Measurements from ENCODE around the gene EXOC3L1. TPM values are rescaled to one million over a fixed set of nuclear protein-coding genes. Genes with fewer than 3 reads are reported as not detected.

EXOC3L1 gene
- total RNA-seq, 2 donors from 2014 or later: 0.37 to 1.5 TPM

GRCh38 chr16:67227567-67227921 is 37.6 kb upstream of the EXOC3L1 start:
- H3K4me3 Mint-ChIP-seq: peak overlapping the region; percentile 98
- no peaks in the 10 kb centered on the region for H3K9me3 Mint-ChIP-seq
- no peaks in the 10 kb centered on the region for H3K27me3 Mint-ChIP-seq
- peak overlapping the region; percentile 99 for H3K27ac Mint-ChIP-seq
- ATAC-seq (replicated peaks): no peak
- H3K4me1 Mint-ChIP-seq: peaks cover 42% of the 10 kb centered on the region
- H3K36me3 Mint-ChIP-seq (ENCODE audit: low read depth): peaks cover 55% of the 10 kb centered on the region

DNA sequence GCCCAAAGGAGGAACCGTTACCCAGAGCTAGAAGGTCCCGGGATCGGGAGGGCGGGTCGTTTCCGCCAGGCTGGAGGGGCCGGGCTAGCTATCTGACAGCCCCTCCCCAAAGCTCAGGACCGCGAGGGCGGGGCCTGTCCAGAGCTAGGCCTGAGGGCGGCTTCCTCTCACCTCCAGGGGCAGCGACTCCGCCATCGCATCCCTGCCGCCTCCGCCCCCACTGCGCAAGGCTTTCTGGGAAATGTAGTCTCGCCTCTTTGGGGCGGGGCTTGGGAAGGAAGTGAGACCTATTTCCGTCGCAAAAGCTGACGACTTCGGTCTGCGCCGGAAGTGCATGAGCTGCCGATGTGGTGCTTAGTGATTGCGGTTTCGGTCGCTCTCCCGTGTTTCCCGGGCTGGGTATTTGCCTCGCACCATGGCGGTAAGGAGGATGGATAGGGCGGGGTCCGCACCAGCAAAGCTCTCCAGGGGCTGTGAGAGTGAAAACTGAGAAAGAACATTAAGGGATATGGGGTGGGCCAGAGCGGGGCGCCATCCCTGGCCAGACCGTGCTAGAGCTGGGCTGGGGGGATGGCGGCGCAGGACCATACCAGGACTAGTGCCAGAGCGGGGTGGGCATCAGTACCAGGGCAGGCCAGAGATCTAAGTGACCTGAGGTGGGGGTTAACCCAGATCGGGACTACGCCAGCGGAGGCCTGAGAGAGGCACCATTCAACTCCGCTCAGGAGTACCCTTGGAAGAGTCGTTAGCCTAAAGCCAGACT is 37.0 kb upstream of the EXOC3L1 start, which contains the start of gene TMEM208:
TSS of gene TMEM208 (plus strand) at position 327 of the 763 bp plus-strand sequence. CDS start at position 416, 89 bp downstream.
- Mint-ChIP-seq H3K9me3 (no peaks in the 10 kb centered on the region), H3K4me3 (peak within 1 kb of the TSS; percentile 98), H3K36me3 (ENCODE audit: low read depth) (peaks cover 49% of the 10 kb centered on the region), H3K4me1 (peaks cover 42% of the 10 kb centered on the region), H3K27ac (peak within 1 kb of the TSS; percentile 99), H3K27me3 (no peaks in the 10 kb centered on the region)
- peak; percentile 97 for ATAC-seq (replicated peaks)

DNA sequence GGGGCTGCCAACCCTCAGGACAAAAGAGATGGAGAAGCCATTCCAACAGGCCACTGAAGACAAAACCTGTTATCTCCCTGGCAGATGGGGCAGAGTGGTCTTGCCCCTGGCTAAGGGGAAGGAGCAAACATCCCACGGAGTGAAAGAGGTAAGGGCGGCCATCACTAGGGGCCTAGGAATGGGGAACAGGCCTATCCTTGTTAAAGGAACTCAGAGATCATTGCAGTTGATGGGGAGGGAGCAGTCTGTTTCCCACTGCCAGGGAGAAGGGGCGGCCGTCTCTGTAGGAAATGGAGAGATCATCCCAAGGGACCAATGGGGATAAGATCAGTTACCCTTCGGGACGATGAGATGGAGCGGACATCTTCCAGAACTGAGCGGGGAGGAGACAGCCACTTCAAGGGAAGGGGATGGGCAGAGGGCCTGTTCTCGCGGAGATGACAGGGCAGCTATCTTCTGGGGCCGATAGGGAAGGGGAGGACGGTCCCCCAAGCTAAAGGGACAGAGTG is 36.4 kb upstream of the EXOC3L1 start:
- Mint-ChIP-seq H3K27me3 (no peaks in the 10 kb centered on the region), H3K4me1 (peaks cover 42% of the 10 kb centered on the region), H3K36me3 (ENCODE audit: low read depth) (peaks cover 46% of the 10 kb centered on the region), H3K4me3 (peak overlapping the region; percentile 98), H3K9me3 (no peaks in the 10 kb centered on the region), H3K27ac (peak overlapping the region; percentile 99)
- peak; percentile 0 for ATAC-seq (replicated peaks)

GRCh38 chr16:67223992-67224391 is 34.1 kb upstream of the EXOC3L1 start:
- no peaks in the 10 kb centered on the region for H3K9me3 Mint-ChIP-seq
- no peak for ATAC-seq (replicated peaks)
- H3K36me3 Mint-ChIP-seq (ENCODE audit: low read depth): peaks cover 30% of the 10 kb centered on the region
- peak overlapping the region; percentile 99 for H3K27ac Mint-ChIP-seq
- peaks cover 54% of the 10 kb centered on the region for H3K4me1 Mint-ChIP-seq
- H3K4me3 Mint-ChIP-seq: no peak overlapping the region
- H3K27me3 Mint-ChIP-seq: no peaks in the 10 kb centered on the region

- peak overlapping the region; percentile 26 for H3K27ac Mint-ChIP-seq
- H3K4me3 Mint-ChIP-seq: no peak overlapping the region
- H3K9me3 Mint-ChIP-seq: no peaks in the 10 kb centered on the region
- ATAC-seq (replicated peaks): no peak
- peaks cover 20% of the 10 kb centered on the region for H3K4me1 Mint-ChIP-seq
- no peaks in the 10 kb centered on the region for H3K27me3 Mint-ChIP-seq
- peaks cover 7% of the 10 kb centered on the region for H3K36me3 Mint-ChIP-seq (ENCODE audit: low read depth)
These were observed 26.9 kb upstream of the EXOC3L1 start for GRCh38 chr16:67216612-67217490.

DNA sequence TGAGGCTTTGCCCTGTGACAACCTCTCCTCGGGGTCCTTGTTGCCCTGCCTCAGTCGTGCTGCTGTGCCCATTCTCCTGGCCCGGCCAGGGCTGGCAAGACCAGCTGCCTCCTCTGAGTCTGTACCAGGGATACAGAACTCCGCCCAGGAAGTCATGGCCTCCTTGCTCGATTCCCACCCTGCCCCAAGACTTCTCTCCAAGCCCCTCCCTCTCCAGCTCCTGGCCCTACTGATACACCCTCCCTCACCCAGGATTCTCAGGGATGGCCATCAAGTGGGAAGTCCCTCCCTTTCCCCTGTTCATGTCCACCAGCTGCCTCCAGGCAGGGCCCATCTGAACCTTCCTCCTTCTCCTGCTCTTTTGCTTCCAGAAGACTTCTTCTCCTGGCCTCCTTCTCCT is 25.8 kb upstream of the EXOC3L1 start:
- no peak for ATAC-seq (replicated peaks)
- Mint-ChIP-seq H3K36me3 (ENCODE audit: low read depth) (peaks cover 3% of the 10 kb centered on the region), H3K4me3 (no peak overlapping the region), H3K4me1 (peaks cover 16% of the 10 kb centered on the region), H3K27ac (no peak overlapping the region), H3K27me3 (no peaks in the 10 kb centered on the region), H3K9me3 (no peaks in the 10 kb centered on the region)

DNA sequence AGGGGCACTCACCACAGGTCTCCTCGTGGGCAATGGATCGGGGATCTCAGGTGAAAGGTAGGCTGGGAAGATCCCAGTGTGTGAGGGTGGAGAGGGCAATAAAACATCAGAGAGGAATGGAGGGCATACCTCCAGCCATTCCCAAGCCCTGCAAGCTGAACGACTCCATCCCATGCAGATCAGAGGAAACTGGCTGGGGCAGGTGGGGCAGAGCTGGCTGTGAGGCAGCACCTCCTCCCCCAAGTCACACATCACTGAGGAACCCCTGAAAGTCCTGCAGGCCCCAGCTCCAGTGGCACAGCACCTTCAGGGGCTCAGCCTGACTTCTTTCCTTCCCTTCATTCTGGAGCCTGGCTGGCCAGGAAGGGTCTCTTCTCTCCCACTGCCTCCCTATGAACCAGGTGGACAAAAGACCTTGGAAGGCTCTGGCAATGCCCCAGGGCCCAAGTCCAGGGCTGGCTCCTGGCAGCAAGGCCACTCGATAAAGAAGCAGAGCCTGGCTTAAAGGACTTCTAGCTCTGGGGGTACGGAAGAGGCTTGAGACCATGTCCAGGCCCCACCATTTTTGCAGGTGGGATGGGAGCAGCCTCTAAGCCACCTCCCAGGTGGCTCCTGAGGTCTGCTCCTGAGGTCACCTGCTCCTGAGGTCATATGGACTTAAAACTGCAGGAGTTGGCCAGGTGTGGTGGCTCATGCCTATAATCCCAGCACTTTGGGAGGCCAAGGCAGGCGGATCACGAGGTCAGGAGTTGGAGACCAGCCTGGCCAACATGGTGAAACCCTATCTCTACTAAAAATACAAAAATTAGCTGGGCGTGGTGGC is 23.5 kb upstream of the EXOC3L1 start:
- no peak for ATAC-seq (replicated peaks)
- Mint-ChIP-seq H3K4me1 (peaks cover 8% of the 10 kb centered on the region), H3K9me3 (no peaks in the 10 kb centered on the region), H3K27ac (no peak overlapping the region), H3K36me3 (ENCODE audit: low read depth) (no peaks in the 10 kb centered on the region), H3K4me3 (no peak overlapping the region), H3K27me3 (no peaks in the 10 kb centered on the region)

DNA sequence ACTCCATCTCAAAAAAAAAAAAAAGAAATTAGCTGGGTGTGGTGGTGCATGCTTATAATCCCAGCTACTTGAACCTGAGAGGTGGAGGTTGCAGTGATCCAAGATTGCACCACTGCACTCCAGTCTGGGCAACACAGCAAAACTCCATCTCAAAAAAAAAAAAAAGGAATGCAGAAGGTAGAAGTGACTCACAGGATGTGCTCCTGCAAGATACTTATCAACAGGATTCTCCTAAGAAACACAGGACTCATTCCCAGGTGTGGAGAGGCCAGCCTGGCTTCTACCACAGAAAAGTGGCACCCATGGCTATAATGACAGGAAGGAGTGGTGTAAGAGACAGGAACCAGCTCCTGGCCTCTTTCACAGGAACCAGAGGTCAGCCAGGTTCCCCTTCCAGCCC is 22.8 kb upstream of the EXOC3L1 start:
- no peak for ATAC-seq (replicated peaks)
- H3K4me1 Mint-ChIP-seq: peaks cover 8% of the 10 kb centered on the region
- no peak overlapping the region for H3K4me3 Mint-ChIP-seq
- H3K27me3 Mint-ChIP-seq: no peaks in the 10 kb centered on the region
- H3K36me3 Mint-ChIP-seq (ENCODE audit: low read depth): no peaks in the 10 kb centered on the region
- no peak overlapping the region for H3K27ac Mint-ChIP-seq
- H3K9me3 Mint-ChIP-seq: no peaks in the 10 kb centered on the region

GRCh38 chr16:67211674-67212073 is 21.7 kb upstream of the EXOC3L1 start:
- H3K27ac Mint-ChIP-seq: no peak overlapping the region
- H3K4me1 Mint-ChIP-seq: peaks cover 3% of the 10 kb centered on the region
- no peak for ATAC-seq (replicated peaks)
- no peaks in the 10 kb centered on the region for H3K27me3 Mint-ChIP-seq
- H3K4me3 Mint-ChIP-seq: no peak overlapping the region
- H3K9me3 Mint-ChIP-seq: no peaks in the 10 kb centered on the region
- H3K36me3 Mint-ChIP-seq (ENCODE audit: low read depth): no peaks in the 10 kb centered on the region

DNA sequence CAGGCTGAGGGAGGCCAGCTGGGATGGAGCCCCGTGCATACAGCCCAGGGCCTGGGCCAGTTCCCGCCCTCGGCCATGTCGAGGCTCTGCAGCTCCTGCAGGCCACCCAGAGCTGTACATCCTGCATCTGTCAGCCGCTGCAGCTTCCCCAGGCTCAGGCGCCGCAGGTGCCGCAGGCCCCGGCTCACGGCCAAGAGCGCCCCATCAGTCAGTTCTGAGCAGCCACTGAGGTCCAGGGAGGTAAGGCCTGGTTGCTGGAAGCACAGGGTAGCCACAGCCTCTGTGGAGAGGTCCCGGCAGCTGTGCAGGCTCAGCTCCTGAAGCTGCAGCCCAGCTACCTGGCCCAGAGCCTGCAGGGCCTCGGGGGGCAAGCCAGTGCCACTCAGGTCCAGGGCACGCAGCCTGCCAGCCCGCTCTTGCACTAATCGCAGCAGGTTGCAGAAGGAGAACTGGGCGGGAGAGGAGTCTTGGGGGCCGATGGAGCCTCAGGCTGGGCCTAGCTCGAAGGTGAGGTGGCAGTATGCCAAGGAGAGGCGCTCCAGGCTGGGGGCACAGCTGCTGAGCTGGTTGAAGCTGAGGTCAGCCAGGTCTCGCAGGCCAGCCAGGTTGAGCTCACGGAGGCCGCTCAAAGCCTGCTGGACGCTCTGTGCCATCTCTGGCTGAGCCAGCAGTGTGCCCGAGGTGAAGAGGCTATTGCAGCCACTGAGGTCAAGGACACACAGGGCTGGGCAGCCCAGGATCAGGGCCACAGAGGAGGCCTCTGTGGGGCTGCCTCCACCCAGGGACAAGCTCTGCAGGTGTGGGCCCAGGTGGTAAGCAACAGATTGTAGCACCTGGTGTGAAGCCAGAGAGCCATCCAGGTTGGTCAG is 20.4 kb upstream of the EXOC3L1 start:
- H3K4me1 Mint-ChIP-seq: peaks cover 5% of the 10 kb centered on the region
- H3K9me3 Mint-ChIP-seq: no peaks in the 10 kb centered on the region
- H3K4me3 Mint-ChIP-seq: no peak overlapping the region
- H3K36me3 Mint-ChIP-seq (ENCODE audit: low read depth): no peaks in the 10 kb centered on the region
- no peak overlapping the region for H3K27ac Mint-ChIP-seq
- H3K27me3 Mint-ChIP-seq: no peaks in the 10 kb centered on the region
- ATAC-seq (replicated peaks): no peak

DNA sequence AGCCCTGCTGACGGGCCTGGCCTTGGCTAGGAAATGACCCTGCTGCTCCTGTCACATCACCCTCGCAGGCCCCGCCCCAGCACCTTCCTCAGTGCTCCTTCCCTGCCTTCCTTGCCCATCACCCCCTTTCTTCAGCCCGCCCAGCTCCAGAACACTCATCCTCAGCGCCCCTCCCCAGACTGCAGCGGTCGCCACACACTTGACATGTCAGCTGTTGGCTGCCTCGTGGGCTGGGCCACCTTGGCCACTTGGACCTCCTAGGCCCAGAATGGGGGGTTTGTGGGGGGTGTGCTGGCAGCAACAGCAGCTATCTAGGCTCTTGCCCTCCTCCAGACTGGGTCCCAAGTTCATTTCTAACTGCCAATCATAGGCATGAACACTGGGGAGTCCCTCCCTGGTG is 19.6 kb upstream of the EXOC3L1 start:
- H3K4me3 Mint-ChIP-seq: no peak overlapping the region

GRCh38 chr16:67208154-67208896 is 18.4 kb upstream of the EXOC3L1 start:
- Mint-ChIP-seq H3K36me3 (ENCODE audit: low read depth) (no peaks in the 10 kb centered on the region), H3K27ac (no peak overlapping the region), H3K4me1 (peaks cover 5% of the 10 kb centered on the region), H3K9me3 (no peaks in the 10 kb centered on the region), H3K4me3 (no peak overlapping the region), H3K27me3 (no peaks in the 10 kb centered on the region)
- no peak for ATAC-seq (replicated peaks)

More for the DNA sequence above, 19.6 kb upstream of the EXOC3L1 start:
- no peak for ATAC-seq (replicated peaks)
- H3K9me3 Mint-ChIP-seq: no peaks in the 10 kb centered on the region
- H3K4me1 Mint-ChIP-seq: peaks cover 5% of the 10 kb centered on the region
- H3K27ac Mint-ChIP-seq: peak overlapping the region; percentile 36
- no peaks in the 10 kb centered on the region for H3K27me3 Mint-ChIP-seq
- no peaks in the 10 kb centered on the region for H3K36me3 Mint-ChIP-seq (ENCODE audit: low read depth)
